Fibroblast of mammary gland (primary cell): Measurements from ENCODE around the gene CALU.
A peak's percentile ranks its signal among the peaks of the same experiment; 100 is the strongest.

Experiments used
- DNase-seq: peaks from one replicate; pipeline ENCODE4 v3.0.0-alpha.2; 2010; ENCODE audit warnings: low read depth
- H3K4me3 ChIP-seq: 2 replicates; pipeline ENCODE4 v1.5.1; 2011; ENCODE audit warnings: low read depth, mild to moderate bottlenecking, low read length, moderate library complexity; ENCODE audit not compliant: control insufficient read depth
- CTCF ChIP-seq: conservative IDR thresholded peaks from 2 replicates; pipeline ENCODE4 v1.5.1; 2011; ENCODE audit warnings: low read depth, low read length, inconsistent platforms; ENCODE audit not compliant: control insufficient read depth, insufficient read depth

The CALU gene

GRCh38 chr7:128794436-128794835 lies 55.3 kb downstream of the CALU start:
- no peak overlapping the region for H3K4me3 ChIP-seq
- TF ChIP-seq CTCF: no peak
- DNase-seq: no peak

- no peak for TF ChIP-seq CTCF
- H3K4me3 ChIP-seq: no peak overlapping the region
- no peak for DNase-seq
Observed at GRCh38 chr7:128795129-128795528, 56.0 kb downstream of the CALU start.

GRCh38 chr7:128796327-128796726 lies 57.2 kb downstream of the CALU start:
- peak; percentile 88 for DNase-seq
- no peak overlapping the region for H3K4me3 ChIP-seq
- TF ChIP-seq CTCF: no peak

- H3K4me3 ChIP-seq: no peak overlapping the region
- TF ChIP-seq CTCF: no peak
- no peak for DNase-seq
Observed at GRCh38 chr7:128799451-128799850, 60.3 kb downstream of the CALU start.

- TF ChIP-seq CTCF: no peak
- no peak for DNase-seq
- H3K4me3 ChIP-seq: no peak overlapping the region
Observed at GRCh38 chr7:128800567-128800966, 61.4 kb downstream of the CALU start.

- no peak for TF ChIP-seq CTCF
- no peak for DNase-seq
- no peak overlapping the region for H3K4me3 ChIP-seq
Observed at GRCh38 chr7:128801003-128801402, 61.8 kb downstream of the CALU start.

- no peak for TF ChIP-seq CTCF
- DNase-seq: no peak
- no peak overlapping the region for H3K4me3 ChIP-seq
Observed at GRCh38 chr7:128801667-128802418, 62.7 kb downstream of the CALU start.
